ENCODE measurements around the gene KCTD17. TPM values are rescaled to one million over a fixed set of nuclear protein-coding genes. Genes with fewer than 3 reads are reported as not detected.

KCTD17 gene
- total RNA-seq, 2 donors from 2014 or later, result 3.6 to 8.3 TPM

GRCh38 chr22:37012262-37012904 is 39.2 kb upstream of the KCTD17 start:
- no peak overlapping the region for H3K4me3 ChIP-seq
- H3K4me1 ChIP-seq, result peaks cover 47% of the 10 kb centered on the region
- peak; percentile 35 for ATAC-seq
- DNase-seq, result peak in 3 of 4 donors; percentile 36 to 70 (median 67)
- intact Hi-C loops (cut with DNase I), result no loop called here
- no peaks in the 10 kb centered on the region for H3K36me3 ChIP-seq (replicated peaks in 1 of 2; ENCODE audit: insufficient read depth in 1 of 2, low read depth in 2 of 2)
- peak overlapping the region in 3 of 4 donors; percentile 5 to 49 (median 33) for H3K27ac ChIP-seq
- H3K27me3 ChIP-seq, result no peaks in the 10 kb centered on the region
- no peak for TF ChIP-seq CTCF (IDR thresholded peaks at IDR 0.05)
- TF ChIP-seq POLR2A (IDR thresholded peaks at IDR 0.05), result no peak
- 73 to 94% methylated on average over 6 to 9 of the region's 9 CpGs for WGBS, 2 donors
- no peaks in the 10 kb centered on the region for H3K9me3 ChIP-seq

GRCh38 chr22:37012956-37013355 is 38.6 kb upstream of the KCTD17 start:
- Histone ChIP-seq H3K4me1 (peaks cover 52% of the 10 kb centered on the region), H3K9me3 (no peaks in the 10 kb centered on the region), H3K4me3 (no peak overlapping the region), H3K27ac (peak overlapping the region in 1 of 4 donors; percentile 8), H3K27me3 (no peaks in the 10 kb centered on the region), H3K36me3 (replicated peaks in 1 of 2; ENCODE audit: insufficient read depth in 1 of 2, low read depth in 2 of 2) (no peaks in the 10 kb centered on the region)
- WGBS, 2 donors, result 79 to 80% methylated on average over 10 of the region's 10 CpGs
- intact Hi-C loops (cut with DNase I), result no loop called here
- DNase-seq (no peak), ATAC-seq (no peak)
- TF ChIP-seq CTCF (IDR thresholded peaks at IDR 0.05) (no peak), POLR2A (IDR thresholded peaks at IDR 0.05) (no peak)

GRCh38 chr22:37014415-37014806 is 37.1 kb upstream of the KCTD17 start:
- H3K27ac ChIP-seq, result no peak overlapping the region
- ATAC-seq, result no peak
- H3K27me3 ChIP-seq, result no peaks in the 10 kb centered on the region
- no peak for DNase-seq
- WGBS, 2 donors, result 77 to 84% methylated on average over 4 of the region's 4 CpGs
- H3K36me3 ChIP-seq (replicated peaks in 1 of 2; ENCODE audit: insufficient read depth in 1 of 2, low read depth in 2 of 2), result no peaks in the 10 kb centered on the region
- H3K9me3 ChIP-seq, result no peaks in the 10 kb centered on the region
- no peak overlapping the region for H3K4me3 ChIP-seq
- peaks cover 59% of the 10 kb centered on the region for H3K4me1 ChIP-seq
- no peak for TF ChIP-seq POLR2A (IDR thresholded peaks at IDR 0.05)
- no peak for TF ChIP-seq CTCF (IDR thresholded peaks at IDR 0.05)
- intact Hi-C loops (cut with DNase I), result no loop called here

GRCh38 chr22:37014835-37015586 is 36.5 kb upstream of the KCTD17 start:
- Histone ChIP-seq H3K4me1 (peaks cover 56% of the 10 kb centered on the region), H3K36me3 (replicated peaks in 1 of 2; ENCODE audit: insufficient read depth in 1 of 2, low read depth in 2 of 2) (no peaks in the 10 kb centered on the region), H3K27me3 (no peaks in the 10 kb centered on the region), H3K4me3 (no peak overlapping the region), H3K9me3 (no peaks in the 10 kb centered on the region), H3K27ac (no peak overlapping the region)
- ATAC-seq (no peak), DNase-seq (no peak)
- intact Hi-C loops (cut with DNase I), result no loop called here
- WGBS, 2 donors, result 67 to 75% methylated on average over 12 of the region's 12 CpGs
- TF ChIP-seq CTCF (IDR thresholded peaks at IDR 0.05) (no peak), POLR2A (IDR thresholded peaks at IDR 0.05) (no peak)

GRCh38 chr22:37015587-37015878 is 36.0 kb upstream of the KCTD17 start:
- Histone ChIP-seq H3K9me3 (no peaks in the 10 kb centered on the region), H3K36me3 (replicated peaks in 1 of 2; ENCODE audit: insufficient read depth in 1 of 2, low read depth in 2 of 2) (no peaks in the 10 kb centered on the region), H3K4me3 (no peak overlapping the region), H3K27ac (no peak overlapping the region), H3K27me3 (no peaks in the 10 kb centered on the region), H3K4me1 (peaks cover 55% of the 10 kb centered on the region)
- no peak for TF ChIP-seq POLR2A (IDR thresholded peaks at IDR 0.05)
- no peak for ATAC-seq
- DNase-seq, result no peak
- intact Hi-C loops (cut with DNase I), result no loop called here
- WGBS, 2 donors, result 80 to 87% methylated on average over 4 of the region's 4 CpGs
